Common myeloid progenitor, CD34-positive (primary cell): ENCODE measurements around the gene MYO1D.

Source experiments
- CTCF ChIA-PET: fragments of 350-600 bp; sonication (Branson Sonifier 250); formaldehyde crosslinking; loops from one replicate; lab custom pipeline; 2021; ENCODE audit warnings: antibody characterized with exemption; lab: Charles Lee
- POLR2A ChIA-PET: fragments of 350-600 bp; sonication (Branson Sonifier 250); formaldehyde crosslinking; loops from one replicate; lab custom pipeline; 2021; ENCODE audit warnings: antibody characterized with exemption; lab: Charles Lee
- DNase-seq, 3 donors: peaks; one replicate each; pipeline versions ENCODE4 v3.0.0 to v3.0.0-alpha.2; 2013
- H3K27ac ChIP-seq, 2 experiments: 1 replicate in 1 of 2; 2 replicates in 1 of 2; pipeline ENCODE4 v1.7.0; 2013; ENCODE audit warnings: inconsistent platforms in 2 of 2, low read length in 2 of 2, mild to moderate bottlenecking in 2 of 2, low read depth in 1 of 2, moderate library complexity in 1 of 2; ENCODE audit not compliant: severe bottlenecking in 2 of 2, insufficient read depth in 1 of 2, poor library complexity in 1 of 2
- H3K27me3 ChIP-seq, 5 experiments: replicated peaks in 2 of 5; 1 replicate in 3 of 5; 2 replicates in 2 of 5; pipeline versions ENCODE4 v1.6.1 to v1.7.0; 2013; ENCODE audit warnings: low read length in 4 of 5, mild to moderate bottlenecking in 2 of 5, moderate library complexity in 2 of 5, inconsistent platforms in 1 of 5; ENCODE audit not compliant: insufficient read depth in 5 of 5, control insufficient read depth in 4 of 5
- H3K36me3 ChIP-seq, 4 experiments: 1 replicate in 2 of 4; 2 replicates in 2 of 4; pipeline versions ENCODE4 v1.6.1 to v1.7.0; 2013; ENCODE audit warnings: low read length in 3 of 4, control low read depth in 1 of 4, mild to moderate bottlenecking in 1 of 4; ENCODE audit not compliant: control insufficient read depth in 4 of 4, insufficient read depth in 4 of 4
- H3K4me1 ChIP-seq, 4 experiments: 1 replicate in 3 of 4; 2 replicates in 1 of 4; pipeline versions ENCODE4 v1.6.1 to v1.7.1; 2013; ENCODE audit warnings: low read length in 3 of 4, mild to moderate bottlenecking in 3 of 4, control low read depth in 1 of 4, inconsistent platforms in 1 of 4, moderate library complexity in 1 of 4; ENCODE audit not compliant: control insufficient read depth in 4 of 4, insufficient read depth in 4 of 4; ENCODE audit errors: control extremely low read depth in 1 of 4
- H3K4me3 ChIP-seq, 7 experiments: 1 replicate in 4 of 7; 2 replicates in 3 of 7; pipeline versions ENCODE4 v1.5.1 to v1.7.0; 2013; ENCODE audit warnings: mild to moderate bottlenecking in 7 of 7, low read length in 6 of 7, moderate library complexity in 6 of 7, inconsistent platforms in 2 of 7, low read depth in 2 of 7, control low read depth in 1 of 7; ENCODE audit not compliant: insufficient read depth in 4 of 7, control insufficient read depth in 1 of 7; ENCODE audit errors: extremely low read depth in 1 of 7
- H3K9me3 ChIP-seq, 5 experiments: 1 replicate in 4 of 5; 2 replicates in 1 of 5; pipeline versions ENCODE4 v1.6.1 to v1.7.1; 2013; ENCODE audit warnings: low read length in 4 of 5, mild to moderate bottlenecking in 2 of 5, inconsistent platforms in 1 of 5, low read depth in 1 of 5, moderate library complexity in 1 of 5; ENCODE audit not compliant: control insufficient read depth in 4 of 5, insufficient read depth in 2 of 5; ENCODE audit errors: control extremely low read depth in 1 of 5
- WGBS: methylation state at CpG from one replicate; pipeline ENCODE4 v1.1.5; 2013; ENCODE audit not compliant: insufficient coverage; 5-methylcytosine and 5-hydroxymethylcytosine counted together

Gene MYO1D

GRCh38 chr17:32792207-32792606, 84.7 kb downstream of the MYO1D start:
- H3K4me1 ChIP-seq: no peaks in the 10 kb centered on the region
- H3K36me3 ChIP-seq: no peaks in the 10 kb centered on the region
- no peak for DNase-seq
- no peak overlapping the region for H3K4me3 ChIP-seq
- CTCF ChIA-PET: interaction anchor here (0.6 to 2.6 kb wide), 3 partner anchors 9 to 206 kb away, joined by 3 to 12 read pairs (median 3); no protein-coding TSS in a partner anchor
- WGBS: no CpG with 5 or more reads among the region's 1 CpG
- POLR2A ChIA-PET: no interaction called here
- H3K27ac ChIP-seq: no peak overlapping the region
- H3K9me3 ChIP-seq: no peaks in the 10 kb centered on the region
- no peaks in the 10 kb centered on the region for H3K27me3 ChIP-seq

- POLR2A ChIA-PET: no interaction called here
These were observed 90.8 kb downstream of the MYO1D start for GRCh38 chr17:32786169-32786568.

GRCh38 chr17:32784113-32784512, 92.8 kb downstream of the MYO1D start:
- no peaks in the 10 kb centered on the region for H3K4me1 ChIP-seq
- no peaks in the 10 kb centered on the region for H3K36me3 ChIP-seq
- CTCF ChIA-PET: interaction anchor here (1.2 to 4.4 kb wide), 6 partner anchors 9 to 153 kb away, joined by 7 to 35 read pairs (median 17); partner anchors contain the start of gene MYO1D
- H3K4me3 ChIP-seq: no peak overlapping the region
- no peaks in the 10 kb centered on the region for H3K27me3 ChIP-seq
- H3K27ac ChIP-seq: no peak overlapping the region
- WGBS: 96% methylated on average over 2 of the region's 3 CpGs
- no peak for DNase-seq
- POLR2A ChIA-PET: interaction anchor here (1.3 kb wide), 1 partner anchor 93 kb away, joined by 3 read pairs; the partner anchor contains the start of gene MYO1D
- no peaks in the 10 kb centered on the region for H3K9me3 ChIP-seq

More at GRCh38 chr17:32786169-32786568, 90.8 kb downstream of the MYO1D start:
- 95% methylated on average over 3 of the region's 3 CpGs for WGBS
- Histone ChIP-seq H3K9me3 (no peaks in the 10 kb centered on the region), H3K27me3 (no peaks in the 10 kb centered on the region), H3K4me3 (no peak overlapping the region), H3K27ac (no peak overlapping the region), H3K36me3 (no peaks in the 10 kb centered on the region), H3K4me1 (no peaks in the 10 kb centered on the region)
- peak in 2 of 3 donors; percentile 20 to 21 for DNase-seq
- CTCF ChIA-PET: interaction anchor here (1.2 to 1.4 kb wide), 2 partner anchors 91 to 124 kb away, joined by 3 to 6 read pairs; partner anchors contain the start of gene MYO1D

- no peak overlapping the region for H3K4me3 ChIP-seq
- no peak overlapping the region for H3K27ac ChIP-seq
- no peaks in the 10 kb centered on the region for H3K36me3 ChIP-seq
- no CpG with 5 or more reads among the region's 3 CpGs for WGBS
- DNase-seq: peak; percentile 58 to 83 (median 82)
- H3K9me3 ChIP-seq: no peaks in the 10 kb centered on the region
- no peaks in the 10 kb centered on the region for H3K4me1 ChIP-seq
- no peaks in the 10 kb centered on the region for H3K27me3 ChIP-seq
- ChIA-PET POLR2A (interaction anchor here (1.3 kb wide), 1 partner anchor 94 kb away, joined by 3 read pairs; the partner anchor contains the start of gene MYO1D), CTCF (interaction anchor here (0.8 to 4.4 kb wide), 20 partner anchors 9 to 214 kb away, joined by 3 to 35 read pairs (median 8); partner anchors contain the start of gene MYO1D)
These were observed 93.3 kb downstream of the MYO1D start for GRCh38 chr17:32783602-32784001.

- no peak overlapping the region for H3K4me3 ChIP-seq
- DNase-seq: no peak
- WGBS: 100% methylated on average over 6 of the region's 6 CpGs
- no peaks in the 10 kb centered on the region for H3K9me3 ChIP-seq
- H3K36me3 ChIP-seq: no peaks in the 10 kb centered on the region
- POLR2A ChIA-PET: no interaction called here
- no peaks in the 10 kb centered on the region for H3K4me1 ChIP-seq
- H3K27ac ChIP-seq: no peak overlapping the region
- H3K27me3 ChIP-seq: no peaks in the 10 kb centered on the region
- CTCF ChIA-PET: interaction anchor here (1.0 to 4.4 kb wide), 10 partner anchors 10 to 297 kb away, joined by 3 to 31 read pairs (median 4); partner anchors contain the start of gene MYO1D
These were observed 96.2 kb downstream of the MYO1D start for GRCh38 chr17:32780721-32781120.

GRCh38 chr17:32777922-32778321, 99.0 kb downstream of the MYO1D start:
- ChIA-PET CTCF (interaction anchor here (0.9 to 2.7 kb wide), 6 partner anchors 8 to 314 kb away, joined by 3 to 8 read pairs (median 6); partner anchors contain the start of gene MYO1D), POLR2A (no interaction called here)
- H3K27ac ChIP-seq: no peak overlapping the region

GRCh38 chr17:32777436-32777835, 99.5 kb downstream of the MYO1D start:
- Histone ChIP-seq H3K27ac (no peak overlapping the region), H3K9me3 (no peaks in the 10 kb centered on the region), H3K27me3 (no peaks in the 10 kb centered on the region), H3K4me1 (no peaks in the 10 kb centered on the region), H3K36me3 (no peaks in the 10 kb centered on the region), H3K4me3 (no peak overlapping the region)
- no peak for DNase-seq
- ChIA-PET POLR2A (no interaction called here), CTCF (interaction anchor here (1.4 to 2.7 kb wide), 4 partner anchors 8 to 135 kb away, joined by 5 to 8 read pairs (median 6); partner anchors contain the start of gene MYO1D)
- WGBS: 98% methylated on average over 14 of the region's 14 CpGs

More at GRCh38 chr17:32777922-32778321, 99.0 kb downstream of the MYO1D start:
- no peak for DNase-seq
- no peak overlapping the region for H3K4me3 ChIP-seq
- no peaks in the 10 kb centered on the region for H3K36me3 ChIP-seq
- no peaks in the 10 kb centered on the region for H3K27me3 ChIP-seq
- H3K4me1 ChIP-seq: no peaks in the 10 kb centered on the region
- H3K9me3 ChIP-seq: no peaks in the 10 kb centered on the region
